KBM-7 (cell line): ENCODE data around the gene APC2.

Experiments used
- DNase-seq: peaks from one replicate; pipeline ENCODE4 v3.0.0-alpha.2; 2015
- in situ Hi-C: fragments of 300-500 bp; cut with MboI; formaldehyde crosslinking; loops from 2 replicates; pipeline ENCODE4 v1.14.3; 2020; ENCODE audit warnings: low sequenced_read_pairs, low pct_unique_long_range_greater_than_20kb, mixed read lengths

APC2 gene

GRCh38 chr19:1503925-1504773 lies 54.2 kb downstream of the APC2 start:
- in situ Hi-C loops: no loop called here

GRCh38 chr19:1505012-1505411 lies 55.1 kb downstream of the APC2 start:
- DNase-seq: no peak
- in situ Hi-C loops: no loop called here

More at GRCh38 chr19:1503925-1504773, 54.2 kb downstream of the APC2 start:
- no peak for DNase-seq

- in situ Hi-C loops: no loop called here
- no peak for DNase-seq
Measured at GRCh38 chr19:1505991-1506881, 56.3 kb downstream of the APC2 start.

DNA sequence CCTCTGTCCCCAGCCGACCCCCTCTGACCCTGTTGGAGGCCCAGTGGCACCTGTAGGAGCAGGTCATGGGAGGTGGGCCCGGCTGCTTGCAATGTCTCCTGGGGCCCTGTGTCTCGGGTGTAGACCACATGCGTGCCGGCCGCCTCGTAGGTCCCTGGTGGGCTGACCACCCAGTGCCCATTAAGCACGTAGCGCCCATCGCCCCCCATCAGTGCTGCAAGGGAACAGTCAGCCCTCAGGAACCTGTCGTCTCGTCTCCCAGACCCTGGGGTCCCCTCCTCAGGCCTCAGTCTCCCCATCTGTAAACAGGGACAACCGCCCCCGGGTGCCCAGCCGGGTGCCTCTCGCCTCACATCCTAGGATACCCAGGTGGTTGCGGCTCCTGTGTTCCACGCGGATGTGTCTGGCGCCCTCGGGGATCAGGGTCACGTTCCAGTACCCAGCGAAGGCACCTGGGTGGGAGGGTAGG lies 57.3 kb downstream of the APC2 start:
- in situ Hi-C loops: no loop called here
- DNase-seq: no peak

GRCh38 chr19:1507763-1508506 lies 58.0 kb downstream of the APC2 start:
- in situ Hi-C loops: no loop called here
- peak; percentile 97 for DNase-seq

GRCh38 chr19:1508507-1508856 lies 58.6 kb downstream of the APC2 start:
- in situ Hi-C loops: no loop called here
- peak; percentile 63 for DNase-seq

GRCh38 chr19:1509602-1510441 lies 59.9 kb downstream of the APC2 start:
- DNase-seq: no peak
- in situ Hi-C loops: no loop called here

GRCh38 chr19:1510442-1510806 lies 60.5 kb downstream of the APC2 start:
- DNase-seq: no peak
- in situ Hi-C loops: no loop called here

- in situ Hi-C loops: no loop called here
- no peak for DNase-seq
Measured at GRCh38 chr19:1510807-1511206, 60.9 kb downstream of the APC2 start.

DNA sequence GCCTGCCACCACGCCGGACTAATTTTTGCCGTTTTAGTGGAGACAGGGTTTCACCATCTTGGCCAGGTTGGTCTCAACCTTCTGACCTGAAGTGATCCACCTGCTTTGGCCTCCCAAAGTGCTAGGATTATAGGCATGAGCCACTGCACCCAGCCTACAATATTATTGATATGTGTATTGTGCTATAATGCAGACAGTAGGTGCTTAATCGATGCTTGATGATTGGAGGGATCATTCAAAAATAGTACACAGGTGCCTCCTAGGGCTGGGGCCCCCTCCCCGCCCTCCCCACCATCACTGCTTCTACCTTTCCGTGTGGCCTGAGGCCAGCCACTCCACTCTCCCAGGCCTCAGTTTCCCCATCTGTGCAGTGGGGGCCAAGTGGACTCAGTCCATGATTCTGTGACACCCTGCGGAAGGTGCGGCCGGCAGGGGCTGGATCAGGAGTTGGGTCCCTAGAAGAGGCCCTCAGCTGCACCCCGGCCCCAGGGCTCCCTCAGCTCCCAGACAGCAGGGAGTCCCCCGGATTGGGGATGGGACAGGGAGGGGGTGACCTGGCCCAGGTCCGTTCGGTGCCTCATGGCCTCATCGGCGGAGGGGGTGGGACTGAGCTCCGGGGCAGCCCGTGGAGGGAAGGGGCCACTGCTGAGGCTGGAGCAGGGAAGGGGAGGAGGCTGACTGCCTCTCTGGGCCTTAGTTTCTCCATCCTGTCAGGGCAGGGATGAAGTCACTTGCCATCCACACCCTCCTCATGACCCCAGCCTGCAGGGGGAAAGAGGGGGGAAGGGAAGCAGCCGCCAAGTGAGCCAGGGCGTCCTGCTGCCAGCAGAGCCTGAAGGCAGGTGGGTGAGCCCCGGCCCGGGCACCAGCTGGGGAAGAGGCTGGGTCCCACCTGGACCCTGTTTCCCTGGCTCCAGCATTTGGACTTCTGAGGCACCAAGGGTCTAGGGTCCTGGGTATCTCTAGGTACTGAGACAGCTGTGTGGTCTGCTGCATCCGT lies 61.7 kb downstream of the APC2 start:
- in situ Hi-C loops: no loop called here
- DNase-seq: no peak

DNA sequence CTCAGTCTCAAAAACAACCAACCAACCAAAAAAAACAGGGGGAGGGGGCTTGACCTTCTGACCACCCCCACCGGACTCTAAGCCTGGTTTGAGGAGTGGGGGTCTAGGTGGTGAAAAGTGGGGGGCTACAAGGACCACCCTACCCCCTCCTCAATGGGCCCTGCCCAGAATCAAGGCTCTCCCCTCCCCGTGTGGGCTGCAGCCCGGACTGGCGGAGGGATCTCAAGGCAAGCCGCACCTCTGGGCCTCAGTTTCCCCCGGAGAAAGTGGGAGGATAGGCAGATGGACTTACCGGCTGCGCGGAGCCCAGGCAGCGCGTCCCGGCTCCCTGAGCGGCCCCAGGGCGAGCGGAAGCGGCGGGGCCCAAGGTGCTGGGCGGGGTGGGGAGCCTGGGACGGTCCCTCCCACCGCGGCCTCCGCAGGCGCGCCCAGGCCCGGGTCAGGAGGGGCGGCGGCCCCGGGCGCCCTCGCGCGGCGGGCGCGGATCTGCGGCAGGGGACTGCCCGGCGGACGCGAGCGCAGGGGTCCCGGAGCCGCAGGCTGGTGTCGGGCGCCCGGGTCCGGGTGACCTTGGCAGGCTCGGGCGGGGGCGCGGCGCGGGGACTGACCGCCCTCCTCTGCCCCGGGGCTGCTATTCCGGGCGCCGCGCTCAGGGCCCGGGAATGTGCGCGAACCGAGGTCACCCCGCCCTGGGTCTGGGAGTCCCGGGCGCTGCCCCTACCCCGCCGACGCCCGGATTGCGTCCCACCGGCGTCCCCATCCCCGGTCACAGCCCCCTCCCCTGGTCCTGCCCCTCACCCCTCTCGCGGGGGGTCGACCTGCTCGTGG lies 63.0 kb downstream of the APC2 start, which contains the start of gene ADAMTSL5:
ADAMTSL5 (minus strand) TSS at position 349 of the 828 bp plus-strand sequence. CDS start 2,076 bp downstream, outside the sequence.
- in situ Hi-C loops: no loop called here
- DNase-seq: peak; percentile 43

GRCh38 chr19:1513499-1514294 lies 63.8 kb downstream of the APC2 start:
- peak; percentile 60 for DNase-seq
- in situ Hi-C loops: no loop called here

DNA sequence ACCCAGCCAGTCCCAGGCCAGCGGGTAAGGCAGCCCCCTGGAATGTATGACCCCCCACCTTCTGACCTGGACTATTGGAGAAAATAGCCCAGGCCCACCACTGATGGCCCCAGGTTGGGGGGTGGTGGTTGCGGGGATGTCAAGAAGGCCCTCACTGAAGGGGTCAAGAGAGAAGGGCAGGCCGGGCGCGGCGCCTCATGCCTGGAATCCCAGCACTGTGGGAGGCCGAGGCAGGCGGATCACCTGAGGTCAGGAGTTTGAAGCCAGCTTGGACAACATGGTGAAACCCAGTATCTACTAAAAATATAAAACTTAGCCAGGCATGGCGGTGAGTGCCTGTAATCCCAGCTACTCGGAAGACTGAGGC lies 64.4 kb downstream of the APC2 start:
- in situ Hi-C loops: no loop called here
- no peak for DNase-seq

DNA sequence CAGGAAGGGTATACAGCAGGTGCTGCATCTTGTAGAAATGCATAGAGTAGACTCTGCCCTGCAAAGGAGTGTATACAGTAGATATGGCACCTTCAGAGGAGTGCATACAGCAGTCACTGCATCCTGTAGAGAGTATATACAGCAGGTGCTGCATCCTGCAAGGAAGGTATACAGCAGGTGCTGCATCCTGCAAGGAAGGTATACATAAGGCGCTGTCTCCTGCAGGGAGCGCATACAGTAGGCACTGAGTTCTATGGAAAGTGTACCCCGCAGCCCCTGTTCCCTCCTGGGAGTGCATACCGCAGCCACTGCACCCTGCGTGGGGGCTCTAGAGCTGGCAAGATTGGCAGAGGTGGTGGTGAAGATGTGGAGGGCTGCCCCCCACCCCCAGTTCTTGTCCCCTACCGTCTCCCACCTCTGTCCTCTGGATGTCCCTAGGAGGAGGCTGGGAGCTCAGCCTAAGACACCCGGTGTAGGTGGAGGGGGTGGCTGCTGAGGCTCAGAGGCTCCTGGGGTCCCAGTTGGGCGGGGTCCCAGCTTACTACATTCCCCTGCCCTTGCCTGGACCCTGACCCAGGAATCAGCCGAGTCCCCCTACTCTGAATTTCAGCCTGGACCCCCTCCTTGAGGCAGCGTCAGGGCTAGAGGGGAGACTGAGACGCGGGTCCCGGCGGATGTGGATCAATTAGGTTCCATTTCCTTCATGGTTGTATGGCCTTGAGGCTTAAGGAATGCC lies 65.2 kb downstream of the APC2 start:
- no peak for DNase-seq
- in situ Hi-C loops: no loop called here

- no peak for DNase-seq
- in situ Hi-C loops: no loop called here
Measured at GRCh38 chr19:1516395-1516753, 66.5 kb downstream of the APC2 start.
